Measurements from ENCODE around the gene KIF26A. TPM values are rescaled to one million over a fixed set of nuclear protein-coding genes. Genes with fewer than 3 reads are reported as not detected.

KIF26A gene
- total and polyA plus RNA-seq, 2 donors (not counting 1 experiment from before 2014, with no cell fraction given), result 0.15 TPM; not detected in 1

DNA sequence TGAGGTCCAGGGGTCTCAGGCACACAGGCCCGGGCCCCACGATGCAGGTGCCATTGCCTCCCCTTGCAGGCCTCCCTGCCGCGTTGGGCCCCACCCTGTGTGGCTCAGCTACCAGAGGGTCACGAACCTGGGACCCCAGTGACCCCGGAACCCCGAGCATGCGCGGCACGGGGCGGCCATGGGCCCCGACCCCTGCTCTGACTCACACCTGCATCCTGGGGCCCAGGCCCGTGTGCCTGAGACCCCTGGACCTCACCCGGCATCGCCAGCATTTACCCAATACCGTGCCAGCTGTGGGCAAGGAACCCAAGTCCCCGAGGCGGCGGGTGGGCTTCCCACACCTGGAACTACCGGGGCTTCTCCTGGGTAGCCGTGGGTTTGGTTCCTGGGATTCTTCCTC is 25.2 kb downstream of the KIF26A start:
- ChIA-PET CTCF (no interaction called here), POLR2A (no interaction called here)
- Histone ChIP-seq H3K4me1 (ENCODE audit: control insufficient read depth in 2 of 2, insufficient read depth in 2 of 2, low read length in 2 of 2) (peaks cover 0 to 9% of the 10 kb centered on the region in 2 donors), H3K36me3 (replicated peaks in 1 of 2; ENCODE audit: control extremely low read depth in 1 of 2, control insufficient read depth in 1 of 2, extremely low read depth in 1 of 2, insufficient read depth in 2 of 2, low read length in 1 of 2) (no peaks in the 10 kb centered on the region), H3K9me3 (ENCODE audit: control extremely low read depth in 1 of 3, control insufficient read depth in 2 of 3, insufficient read depth in 1 of 3, low read length in 2 of 3) (no peaks in the 10 kb centered on the region), H4K20me1 (ENCODE audit: control insufficient read depth, insufficient read depth, low read length, poor library complexity, severe bottlenecking) (no peaks in the 10 kb centered on the region), H3K4me2 (replicated peaks; ENCODE audit: low read depth, low read length, poor library complexity, severe bottlenecking) (no peak overlapping the region), H2AFZ (ENCODE audit: insufficient read depth, low read depth, low read length, poor library complexity, severe bottlenecking) (no peak overlapping the region), H3K27me3 (replicated peaks in 1 of 4; ENCODE audit: control extremely low read depth in 1 of 4, control insufficient read depth in 3 of 4, insufficient read depth in 4 of 4, low read length in 3 of 4) (no peaks in the 10 kb centered on the region), H3K9ac (ENCODE audit: low read length) (no peak overlapping the region), H3K79me2 (ENCODE audit: control insufficient read depth, insufficient read depth, low read length) (no peaks in the 10 kb centered on the region), H3K4me3 (ENCODE audit: control extremely low read depth in 1 of 5, extremely low read depth in 1 of 5, insufficient read depth in 1 of 5, low read depth in 2 of 5, low read length in 4 of 5) (no peak overlapping the region), H3K27ac (ENCODE audit: low read length in 2 of 2) (no peak overlapping the region)
- no peak for ATAC-seq (ENCODE audit: low read depth)
- Mint-ChIP-seq H3K27me3 (no peaks in the 10 kb centered on the region), H3K9me3 (ENCODE audit: insufficient read depth) (no peaks in the 10 kb centered on the region), H3K4me1 (no peaks in the 10 kb centered on the region), H3K27ac (no peak overlapping the region), H3K4me3 (no peak overlapping the region)
- intact Hi-C loops (cut with micrococcal nuclease), result no loop called here
- WGBS (ENCODE audit: insufficient coverage), result 87% methylated on average over 20 of the region's 21 CpGs
- no peak for TF ChIP-seq CTCF (IDR thresholded peaks at IDR 0.05)
- no peak for TF ChIP-seq EZH2 (IDR thresholded peaks at IDR 0.05; ENCODE audit: borderline replicate concordance, insufficient read depth, low read depth, low read length, poor library complexity, severe bottlenecking)
- no peak for DNase-seq

DNA sequence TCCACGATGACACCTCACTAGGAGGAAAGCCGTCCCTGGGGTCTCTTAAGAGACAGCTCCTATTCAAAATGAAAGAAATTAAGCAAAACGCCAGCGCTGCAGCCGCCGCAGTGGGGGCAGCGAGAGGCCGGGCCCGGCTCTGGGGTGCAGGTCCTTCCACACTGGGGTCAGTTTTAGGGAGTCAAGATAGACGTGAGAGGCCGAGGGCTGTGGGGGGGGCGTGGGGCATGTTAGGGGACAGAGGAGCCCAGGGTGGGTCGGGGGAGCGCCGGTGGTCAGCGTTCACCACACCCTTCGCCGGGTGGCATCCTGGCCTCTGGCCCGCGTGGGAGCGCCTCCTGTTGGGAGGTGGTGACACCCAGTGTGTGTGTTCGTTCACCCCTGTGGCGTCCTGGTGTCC is 25.7 kb downstream of the KIF26A start:
- Mint-ChIP-seq H3K27ac (no peak overlapping the region), H3K4me3 (no peak overlapping the region), H3K9me3 (ENCODE audit: insufficient read depth) (no peaks in the 10 kb centered on the region), H3K27me3 (no peaks in the 10 kb centered on the region), H3K4me1 (no peaks in the 10 kb centered on the region)
- Histone ChIP-seq H3K4me2 (replicated peaks; ENCODE audit: low read depth, low read length, poor library complexity, severe bottlenecking) (no peak overlapping the region), H4K20me1 (ENCODE audit: control insufficient read depth, insufficient read depth, low read length, poor library complexity, severe bottlenecking) (no peaks in the 10 kb centered on the region), H3K4me3 (ENCODE audit: control extremely low read depth in 1 of 5, extremely low read depth in 1 of 5, insufficient read depth in 1 of 5, low read depth in 2 of 5, low read length in 4 of 5) (no peak overlapping the region), H2AFZ (ENCODE audit: insufficient read depth, low read depth, low read length, poor library complexity, severe bottlenecking) (no peak overlapping the region), H3K4me1 (ENCODE audit: control insufficient read depth in 2 of 2, insufficient read depth in 2 of 2, low read length in 2 of 2) (peaks cover 0 to 9% of the 10 kb centered on the region in 2 donors), H3K79me2 (ENCODE audit: control insufficient read depth, insufficient read depth, low read length) (no peaks in the 10 kb centered on the region), H3K9me3 (ENCODE audit: control extremely low read depth in 1 of 3, control insufficient read depth in 2 of 3, insufficient read depth in 1 of 3, low read length in 2 of 3) (no peaks in the 10 kb centered on the region), H3K36me3 (replicated peaks in 1 of 2; ENCODE audit: control extremely low read depth in 1 of 2, control insufficient read depth in 1 of 2, extremely low read depth in 1 of 2, insufficient read depth in 2 of 2, low read length in 1 of 2) (no peaks in the 10 kb centered on the region), H3K27me3 (replicated peaks in 1 of 4; ENCODE audit: control extremely low read depth in 1 of 4, control insufficient read depth in 3 of 4, insufficient read depth in 4 of 4, low read length in 3 of 4) (no peaks in the 10 kb centered on the region), H3K27ac (ENCODE audit: low read length in 2 of 2) (no peak overlapping the region), H3K9ac (ENCODE audit: low read length) (no peak overlapping the region)
- DNase-seq (no peak), ATAC-seq (ENCODE audit: low read depth) (no peak)
- CTCF ChIA-PET, result no interaction called here
- POLR2A ChIA-PET, result no interaction called here
- intact Hi-C loops (cut with micrococcal nuclease), result no loop called here
- 84% methylated on average over 21 of the region's 23 CpGs for WGBS (ENCODE audit: insufficient coverage)
- TF ChIP-seq CTCF (IDR thresholded peaks at IDR 0.05) (no peak), EZH2 (IDR thresholded peaks at IDR 0.05; ENCODE audit: borderline replicate concordance, insufficient read depth, low read depth, low read length, poor library complexity, severe bottlenecking) (no peak)
